HEK293 (cell line): ENCODE measurements around the gene EBNA1BP2.

Experiments used
- CTCF ChIA-PET: fragments of 350-600 bp; formaldehyde crosslinking; extraction: SDS; loops from one replicate; lab custom pipeline; 2021; ENCODE audit warnings: antibody characterized with exemption; lab: Yijun Ruan, JAX
- POLR2A ChIA-PET: fragments of 300-600 bp; formaldehyde crosslinking; extraction: SDS; loops from one replicate; lab custom pipeline; 2020; ENCODE audit warnings: antibody characterized with exemption, inconsistent platforms; lab: Yijun Ruan, JAX
- H3K27ac ChIP-seq: fragments of 200-500 bp; sonication (Bioruptor generic); 2 replicates; pipeline ENCODE4 v1.5.1; 2014; ENCODE audit warnings: low read depth, low read length, control low read depth, inconsistent platforms; ENCODE audit errors: extremely low read depth
- H3K36me3 ChIP-seq, 2 experiments: fragments of 200-500 bp in 1 of 2; sonication (Bioruptor generic) in 1 of 2; 1 replicate in 1 of 2; 2 replicates in 1 of 2; pipeline ENCODE4 v1.5.1; 2014 to 2017; ENCODE audit warnings: inconsistent platforms in 2 of 2, low read length in 2 of 2; ENCODE audit not compliant: control insufficient read depth in 2 of 2, insufficient read depth in 1 of 2
- H3K4me1 ChIP-seq: fragments of 200-500 bp; sonication (Bioruptor generic); 2 replicates; pipeline ENCODE4 v1.5.1; 2014; ENCODE audit warnings: mild to moderate bottlenecking, low read length, inconsistent platforms; ENCODE audit not compliant: control insufficient read depth, insufficient read depth
- H3K4me3 ChIP-seq: 2 replicates; pipeline ENCODE4 v1.5.1; 2011; ENCODE audit warnings: low read depth, mild to moderate bottlenecking, control low read depth, low read length, moderate library complexity
- H3K9me3 ChIP-seq: fragments of 200-500 bp; sonication (Bioruptor generic); 2 replicates; pipeline ENCODE4 v1.5.1; 2014; ENCODE audit warnings: low read depth, low read length, inconsistent platforms; ENCODE audit not compliant: control insufficient read depth, insufficient read depth
- IKZF3 ChIP-seq: fragments of 450-650 bp; IDR thresholded peaks from 2 replicates; pipeline ENCODE4 v1.5.0; 2018; ENCODE audit warnings: missing biosample characterization, mild to moderate bottlenecking, missing genetic modification characterization, moderate library complexity
- MEIS1 ChIP-seq: sonication (generic); formaldehyde crosslinking; IDR thresholded peaks from 2 replicates; pipeline ENCODE4 v1.8.1; 2022; ENCODE audit warnings: missing genetic modification reagents, mild to moderate bottlenecking, borderline replicate concordance
- MYNN ChIP-seq: fragments of 450-650 bp; formaldehyde crosslinking; IDR thresholded peaks from 2 replicates; pipeline ENCODE4 v1.5.1; 2016; ENCODE audit warnings: missing biosample characterization, missing genetic modification characterization, borderline replicate concordance
- SP7 ChIP-seq: fragments of 450-650 bp; formaldehyde crosslinking; IDR thresholded peaks from 2 replicates; pipeline ENCODE4 v1.5.1; 2016; ENCODE audit warnings: missing biosample characterization, missing genetic modification characterization
- ZBTB20 ChIP-seq: fragments of 450-650 bp; formaldehyde crosslinking; IDR thresholded peaks from 2 replicates; pipeline ENCODE4 v1.5.1; 2016; ENCODE audit warnings: missing biosample characterization, missing genetic modification characterization
- ZFP41 ChIP-seq: fragments of 450-650 bp; formaldehyde crosslinking; IDR thresholded peaks from 2 replicates; pipeline ENCODE4 v1.5.1; 2016; ENCODE audit warnings: missing biosample characterization, missing genetic modification characterization, borderline replicate concordance
- ZNF19 ChIP-seq: fragments of 450-650 bp; formaldehyde crosslinking; IDR thresholded peaks from 2 replicates; pipeline ENCODE4; 2016; ENCODE audit warnings: missing biosample characterization, missing genetic modification characterization, low read depth
- ZNF23 ChIP-seq: fragments of 450-650 bp; formaldehyde crosslinking; IDR thresholded peaks from 2 replicates; pipeline ENCODE4 v1.5.1; 2016; ENCODE audit warnings: missing biosample characterization, missing genetic modification characterization, borderline replicate concordance
- ZNF324 ChIP-seq: fragments of 450-650 bp; formaldehyde crosslinking; IDR thresholded peaks from 2 replicates; pipeline ENCODE4 v1.5.1; 2016; ENCODE audit warnings: missing biosample characterization, missing genetic modification characterization
- ZNF473 ChIP-seq: fragments of 450-650 bp; formaldehyde crosslinking; IDR thresholded peaks from 2 replicates; pipeline ENCODE4 v1.5.1; 2017; ENCODE audit warnings: missing biosample characterization, missing genetic modification characterization
- ZNF555 ChIP-seq: fragments of 450-650 bp; formaldehyde crosslinking; conservative IDR thresholded peaks from 2 replicates; pipeline ENCODE4 v1.5.1; 2017; ENCODE audit warnings: missing biosample characterization, mild to moderate bottlenecking, missing genetic modification characterization, inconsistent platforms
- ZNF626 ChIP-seq: fragments of 450-650 bp; sonication (Bioruptor Pico); formaldehyde crosslinking; IDR thresholded peaks from 2 replicates; pipeline ENCODE4 v1.5.1; 2018; ENCODE audit warnings: missing biosample characterization, missing genetic modification characterization, inconsistent platforms
- ZNF707 ChIP-seq: fragments of 450-650 bp; formaldehyde crosslinking; IDR thresholded peaks from 2 replicates; pipeline ENCODE4 v1.5.1; 2016; ENCODE audit warnings: missing biosample characterization, missing genetic modification characterization
- TF ChIP-seq, protein P1 (sequence below): fragments of 450-650 bp; formaldehyde crosslinking; IDR thresholded peaks from 2 replicates; pipeline ENCODE4 v1.5.1; 2016; ENCODE audit warnings: missing biosample characterization, missing genetic modification characterization
- TF ChIP-seq, protein P2 (sequence below): fragments of 450-650 bp; formaldehyde crosslinking; IDR thresholded peaks from 2 replicates; pipeline ENCODE4 v1.5.1; 2016; ENCODE audit warnings: missing biosample characterization, missing genetic modification characterization
- TF ChIP-seq, protein P3 (sequence below): fragments of 450-650 bp; formaldehyde crosslinking; IDR thresholded peaks from 2 replicates; pipeline ENCODE4 v1.5.1; 2016; ENCODE audit warnings: missing biosample characterization, missing genetic modification characterization
- TF ChIP-seq, protein P4 (sequence below): fragments of 450-650 bp; formaldehyde crosslinking; IDR thresholded peaks from 2 replicates; pipeline ENCODE4 v1.5.1; 2016; ENCODE audit warnings: missing biosample characterization, missing genetic modification characterization, low read depth

Gene EBNA1BP2

DNA sequence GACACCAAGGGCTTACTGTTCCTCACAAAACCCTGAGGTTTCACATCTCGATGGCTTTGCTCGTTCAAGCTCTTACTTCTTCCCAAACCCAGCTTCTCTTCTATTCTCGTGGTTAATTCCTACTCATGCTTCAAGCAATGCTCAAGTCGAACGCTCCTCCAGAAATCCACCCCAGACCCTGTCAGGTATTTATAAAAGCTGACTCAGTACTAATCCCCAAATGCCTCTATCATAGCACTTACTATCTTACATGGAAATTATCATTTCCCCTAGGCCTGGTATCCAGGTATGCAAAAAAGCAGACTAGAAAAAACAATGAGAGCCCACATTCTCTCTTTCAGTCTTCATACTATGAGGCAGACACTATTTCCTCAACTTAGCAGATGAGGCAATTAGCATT is 6.3 kb downstream of the EBNA1BP2 start (continued):
- TF ChIP-seq, protein P1, sequence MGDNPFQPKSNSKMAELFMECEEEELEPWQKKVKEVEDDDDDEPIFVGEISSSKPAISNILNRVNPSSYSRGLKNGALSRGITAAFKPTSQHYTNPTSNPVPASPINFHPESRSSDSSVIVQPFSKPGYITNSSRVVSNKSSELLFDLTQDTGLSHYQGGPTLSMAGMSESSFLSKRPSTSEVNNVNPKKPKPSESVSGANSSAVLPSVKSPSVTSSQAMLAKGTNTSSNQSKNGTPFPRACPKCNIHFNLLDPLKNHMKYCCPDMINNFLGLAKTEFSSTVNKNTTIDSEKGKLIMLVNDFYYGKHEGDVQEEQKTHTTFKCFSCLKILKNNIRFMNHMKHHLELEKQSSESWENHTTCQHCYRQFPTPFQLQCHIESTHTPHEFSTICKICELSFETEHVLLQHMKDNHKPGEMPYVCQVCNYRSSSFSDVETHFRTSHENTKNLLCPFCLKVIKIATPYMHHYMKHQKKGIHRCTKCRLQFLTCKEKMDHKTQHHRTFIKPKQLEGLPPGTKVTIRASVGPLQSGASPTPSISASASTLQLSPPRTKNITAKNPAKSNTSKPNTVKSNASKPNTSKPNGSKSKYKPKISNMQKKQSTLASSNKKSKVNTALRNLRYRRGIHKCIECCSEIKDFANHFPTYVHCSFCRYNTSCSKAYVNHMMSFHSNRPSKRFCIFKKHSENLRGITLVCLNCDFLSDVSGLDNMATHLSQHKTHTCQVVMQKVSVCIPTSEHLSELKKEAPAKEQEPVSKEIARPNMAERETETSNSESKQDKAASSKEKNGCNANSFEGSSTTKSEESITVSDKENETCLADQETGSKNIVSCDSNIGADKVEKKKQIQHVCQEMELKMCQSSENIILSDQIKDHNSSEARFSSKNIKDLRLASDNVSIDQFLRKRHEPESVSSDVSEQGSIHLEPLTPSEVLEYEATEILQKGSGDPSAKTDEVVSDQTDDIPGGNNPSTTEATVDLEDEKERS: no peak
- TF ChIP-seq ZNF324: no peak
- no peak for TF ChIP-seq IKZF3 (tag by site-specific recombination)
- TF ChIP-seq, protein P2, sequence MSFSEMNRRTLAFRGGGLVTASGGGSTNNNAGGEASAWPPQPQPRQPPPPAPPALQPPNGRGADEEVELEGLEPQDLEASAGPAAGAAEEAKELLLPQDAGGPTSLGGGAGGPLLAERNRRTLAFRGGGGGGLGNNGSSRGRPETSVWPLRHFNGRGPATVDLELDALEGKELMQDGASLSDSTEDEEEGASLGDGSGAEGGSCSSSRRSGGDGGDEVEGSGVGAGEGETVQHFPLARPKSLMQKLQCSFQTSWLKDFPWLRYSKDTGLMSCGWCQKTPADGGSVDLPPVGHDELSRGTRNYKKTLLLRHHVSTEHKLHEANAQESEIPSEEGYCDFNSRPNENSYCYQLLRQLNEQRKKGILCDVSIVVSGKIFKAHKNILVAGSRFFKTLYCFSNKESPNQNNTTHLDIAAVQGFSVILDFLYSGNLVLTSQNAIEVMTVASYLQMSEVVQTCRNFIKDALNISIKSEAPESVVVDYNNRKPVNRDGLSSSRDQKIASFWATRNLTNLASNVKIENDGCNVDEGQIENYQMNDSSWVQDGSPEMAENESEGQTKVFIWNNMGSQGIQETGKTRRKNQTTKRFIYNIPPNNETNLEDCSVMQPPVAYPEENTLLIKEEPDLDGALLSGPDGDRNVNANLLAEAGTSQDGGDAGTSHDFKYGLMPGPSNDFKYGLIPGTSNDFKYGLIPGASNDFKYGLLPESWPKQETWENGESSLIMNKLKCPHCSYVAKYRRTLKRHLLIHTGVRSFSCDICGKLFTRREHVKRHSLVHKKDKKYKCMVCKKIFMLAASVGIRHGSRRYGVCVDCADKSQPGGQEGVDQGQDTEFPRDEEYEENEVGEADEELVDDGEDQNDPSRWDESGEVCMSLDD (tag by site-specific recombination): no peak
- TF ChIP-seq ZNF473 (tag by site-specific recombination): no peak
- TF ChIP-seq SP7: no peak
- no peak for TF ChIP-seq ZNF707

DNA sequence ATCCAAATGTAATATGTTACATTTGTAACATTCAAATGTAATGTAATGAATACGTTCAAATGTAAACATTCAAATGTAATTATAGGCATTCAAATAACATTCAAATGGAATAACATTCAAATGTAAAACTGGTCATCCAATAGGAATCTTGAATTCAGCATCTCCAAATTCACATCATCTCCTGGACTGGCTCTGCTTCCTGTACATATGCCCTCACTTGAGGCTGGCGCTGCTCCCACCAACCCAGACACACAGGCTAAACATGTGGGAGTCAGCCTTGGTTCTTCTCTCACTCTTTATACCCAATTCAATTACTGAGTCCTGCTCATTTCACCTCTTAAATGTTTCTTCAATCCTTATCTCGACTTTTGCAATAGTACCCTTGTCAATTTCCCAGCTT is 6.9 kb downstream of the EBNA1BP2 start:
- no peaks in the 10 kb centered on the region for H3K9me3 ChIP-seq
- H3K4me3 ChIP-seq: no peak overlapping the region
- no peaks in the 10 kb centered on the region for H3K4me1 ChIP-seq
- no peak overlapping the region for H3K27ac ChIP-seq
- no peak for TF ChIP-seq ZNF19 (tag by site-specific recombination)
- TF ChIP-seq ZNF555 (tag by site-specific recombination): no peak
- TF ChIP-seq ZFP41 (tag by site-specific recombination): no peak
- TF ChIP-seq, protein P3, sequence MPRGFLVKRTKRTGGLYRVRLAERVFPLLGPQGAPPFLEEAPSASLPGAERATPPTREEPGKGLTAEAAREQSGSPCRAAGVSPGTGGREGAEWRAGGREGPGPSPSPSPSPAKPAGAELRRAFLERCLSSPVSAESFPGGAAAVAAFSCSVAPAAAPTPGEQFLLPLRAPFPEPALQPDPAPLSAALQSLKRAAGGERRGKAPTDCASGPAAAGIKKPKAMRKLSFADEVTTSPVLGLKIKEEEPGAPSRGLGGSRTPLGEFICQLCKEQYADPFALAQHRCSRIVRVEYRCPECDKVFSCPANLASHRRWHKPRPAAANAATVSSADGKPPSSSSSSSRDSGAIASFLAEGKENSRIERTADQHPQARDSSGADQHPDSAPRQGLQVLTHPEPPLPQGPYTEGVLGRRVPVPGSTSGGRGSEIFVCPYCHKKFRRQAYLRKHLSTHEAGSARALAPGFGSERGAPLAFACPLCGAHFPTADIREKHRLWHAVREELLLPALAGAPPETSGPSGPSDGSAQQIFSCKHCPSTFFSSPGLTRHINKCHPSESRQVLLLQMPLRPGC (tag by site-specific recombination): no peak
- TF ChIP-seq MYNN: no peak
- TF ChIP-seq ZNF23 (tag by site-specific recombination): no peak
- TF ChIP-seq SP7: no peak
- TF ChIP-seq MEIS1 (CRISPR knock-in tag): no peak
- TF ChIP-seq ZBTB20: no peak
- TF ChIP-seq, protein P4, sequence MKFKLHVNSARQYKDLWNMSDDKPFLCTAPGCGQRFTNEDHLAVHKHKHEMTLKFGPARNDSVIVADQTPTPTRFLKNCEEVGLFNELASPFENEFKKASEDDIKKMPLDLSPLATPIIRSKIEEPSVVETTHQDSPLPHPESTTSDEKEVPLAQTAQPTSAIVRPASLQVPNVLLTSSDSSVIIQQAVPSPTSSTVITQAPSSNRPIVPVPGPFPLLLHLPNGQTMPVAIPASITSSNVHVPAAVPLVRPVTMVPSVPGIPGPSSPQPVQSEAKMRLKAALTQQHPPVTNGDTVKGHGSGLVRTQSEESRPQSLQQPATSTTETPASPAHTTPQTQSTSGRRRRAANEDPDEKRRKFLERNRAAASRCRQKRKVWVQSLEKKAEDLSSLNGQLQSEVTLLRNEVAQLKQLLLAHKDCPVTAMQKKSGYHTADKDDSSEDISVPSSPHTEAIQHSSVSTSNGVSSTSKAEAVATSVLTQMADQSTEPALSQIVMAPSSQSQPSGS (tag by site-specific recombination): no peak
- no peak for TF ChIP-seq ZNF626 (tag by site-specific recombination)
- ChIA-PET POLR2A (no interaction called here), CTCF (interaction anchor here (0.5 to 1.1 kb wide), 2 partner anchors 91 to 398 kb away, joined by 3 read pairs; partner anchors contain the start of gene C1orf50)
- H3K36me3 ChIP-seq: peaks cover 10 to 78% of the 10 kb centered on the region in 2 experiments
